Measurements from ENCODE around the gene C6orf136.

DNA sequence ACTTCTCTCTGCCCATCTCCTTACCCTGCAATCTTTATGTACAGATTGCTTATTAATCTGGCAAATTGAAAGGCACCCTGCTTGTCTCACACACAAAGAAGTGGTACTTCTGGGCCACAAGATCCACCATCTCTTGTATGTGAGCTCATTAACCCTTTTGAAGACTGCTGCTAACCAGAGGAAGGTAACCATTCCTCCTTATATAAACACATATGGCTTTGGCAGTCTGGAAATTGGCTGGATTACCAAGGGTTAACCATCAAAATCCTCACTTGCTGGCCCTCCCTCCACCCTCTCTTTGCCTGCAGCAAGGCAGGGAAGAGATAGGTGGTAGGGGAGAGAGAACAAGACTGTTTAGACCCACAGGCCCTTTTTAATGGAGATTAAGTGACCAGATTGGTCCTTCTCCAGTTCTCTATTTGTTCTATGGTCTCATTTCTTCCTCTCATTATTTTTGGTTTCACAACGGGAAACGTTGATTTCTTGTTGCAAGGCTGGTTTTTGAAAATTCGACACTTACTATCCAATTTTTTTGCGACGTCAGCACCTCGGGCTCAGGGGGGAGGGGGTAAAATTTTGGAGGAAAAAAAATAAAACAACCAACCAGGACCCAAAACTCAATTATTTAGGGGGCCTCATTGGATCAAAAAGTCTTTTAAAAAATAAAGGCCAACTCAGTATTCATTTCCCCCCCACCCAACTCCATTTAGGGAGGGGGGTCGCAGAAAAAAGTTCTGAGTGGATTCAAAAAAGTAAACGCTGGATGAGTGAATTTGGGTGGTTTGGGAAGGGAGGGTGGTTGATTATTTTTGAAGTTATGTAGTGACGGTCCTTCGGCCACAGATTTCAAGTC, 30.7 kb upstream of the C6orf136 start:
- TF ChIP-seq EZH2phosphoT487 (IDR thresholded peaks at IDR 0.05; ENCODE audit: insufficient read depth, low read depth) (no peak), EZH2 (IDR thresholded peaks at IDR 0.05; ENCODE audit: insufficient read depth, poor library complexity, severe bottlenecking) (no peak)
